Activated CD8-positive, alpha-beta memory T cell treated with anti-CD3 and anti-CD28 coated beads, Interleukin-2, amount 50 U/mL, for 24 hours (primary cell): Measurements from ENCODE around the gene AUTS2.

Experiments used
- DNase-seq: peaks from one replicate; pipeline ENCODE4 v3.0.0-alpha.2; 2020; ENCODE audit errors: extremely low read depth

Gene AUTS2

GRCh38 chr7:69686366-69686765 lies 88.1 kb downstream of the AUTS2 start:
- no peak for DNase-seq

- no peak for DNase-seq
These were observed 89.6 kb downstream of the AUTS2 start for GRCh38 chr7:69687739-69688433.

- DNase-seq, result no peak
These were observed 92.1 kb downstream of the AUTS2 start for GRCh38 chr7:69690329-69690728.

- no peak for DNase-seq
These were observed 93.1 kb downstream of the AUTS2 start for GRCh38 chr7:69691327-69691726.

GRCh38 chr7:69691734-69692133 lies 93.5 kb downstream of the AUTS2 start:
- DNase-seq, result no peak

- DNase-seq, result no peak
These were observed 94.3 kb downstream of the AUTS2 start for GRCh38 chr7:69692611-69693010.

- DNase-seq, result no peak
These were observed 94.8 kb downstream of the AUTS2 start for GRCh38 chr7:69693042-69693441.

- no peak for DNase-seq
These were observed 97.8 kb downstream of the AUTS2 start for GRCh38 chr7:69696054-69696591.

GRCh38 chr7:69696686-69697685 lies 98.7 kb downstream of the AUTS2 start:
- no peak for DNase-seq

GRCh38 chr7:69698109-69698825 lies 100.0 kb downstream of the AUTS2 start:
- DNase-seq, result no peak

- no peak for DNase-seq
These were observed 101.7 kb downstream of the AUTS2 start for GRCh38 chr7:69699931-69700330.

GRCh38 chr7:69700331-69700730 lies 102.1 kb downstream of the AUTS2 start:
- DNase-seq, result no peak

GRCh38 chr7:69701288-69701687 lies 103.0 kb downstream of the AUTS2 start:
- no peak for DNase-seq

- no peak for DNase-seq
These were observed 104.1 kb downstream of the AUTS2 start for GRCh38 chr7:69702357-69702756.

GRCh38 chr7:69703099-69703498 lies 104.8 kb downstream of the AUTS2 start:
- DNase-seq, result no peak

- DNase-seq, result no peak
These were observed 107.8 kb downstream of the AUTS2 start for GRCh38 chr7:69706070-69706469.

GRCh38 chr7:69708857-69709256 lies 110.6 kb downstream of the AUTS2 start:
- DNase-seq, result no peak

GRCh38 chr7:69710768-69711438 lies 112.6 kb downstream of the AUTS2 start:
- no peak for DNase-seq

GRCh38 chr7:69714886-69715576 lies 116.8 kb downstream of the AUTS2 start:
- DNase-seq, result no peak

- DNase-seq, result no peak
These were observed 118.9 kb downstream of the AUTS2 start for GRCh38 chr7:69717221-69717620.

- no peak for DNase-seq
These were observed 121.4 kb downstream of the AUTS2 start for GRCh38 chr7:69719717-69720116.
